IPS-11a (cell line): ENCODE results near the gene LZTS3.
"Not testable (repeated sequence)": the region's sequence is repeated elsewhere in the genome, so short reads cannot be mapped to it uniquely, and the experiment has no call there.

Experiments used
- H3K4me3 ChIP-seq: one replicate; pipeline ENCODE4 v1.5.1; 2013; ENCODE audit warnings: low read depth, low read length, control low read depth

The LZTS3 gene

GRCh38 chr20:3168079-3168828 is 5.1 kb downstream of the LZTS3 start:
- peak overlapping the region; percentile 51 for H3K4me3 ChIP-seq

- H3K4me3 ChIP-seq, result peak overlapping the region; percentile 51
These were observed 5.6 kb downstream of the LZTS3 start for GRCh38 chr20:3167738-3168078.

- no peak overlapping the region for H3K4me3 ChIP-seq
These were observed 6.4 kb downstream of the LZTS3 start for GRCh38 chr20:3166913-3167342.

- H3K4me3 ChIP-seq, result no peak overlapping the region
These were observed 6.9 kb downstream of the LZTS3 start for GRCh38 chr20:3166338-3166912.

- no peak overlapping the region for H3K4me3 ChIP-seq
These were observed 7.6 kb downstream of the LZTS3 start for GRCh38 chr20:3165473-3166337.

- H3K4me3 ChIP-seq, result no peak overlapping the region
These were observed 8.5 kb downstream of the LZTS3 start for GRCh38 chr20:3164763-3165410.

GRCh38 chr20:3164043-3164762 is 9.1 kb downstream of the LZTS3 start:
- H3K4me3 ChIP-seq, result no peak overlapping the region

GRCh38 chr20:3163099-3164042 is 10.0 kb downstream of the LZTS3 start:
- H3K4me3 ChIP-seq, result no peak overlapping the region

GRCh38 chr20:3162080-3162611 is 11.2 kb downstream of the LZTS3 start:
- no peak overlapping the region for H3K4me3 ChIP-seq

GRCh38 chr20:3161316-3162079 is 11.9 kb downstream of the LZTS3 start:
- H3K4me3 ChIP-seq, result no peak overlapping the region

- H3K4me3 ChIP-seq, result no peak overlapping the region
These were observed 12.9 kb downstream of the LZTS3 start for GRCh38 chr20:3160418-3160817.

GRCh38 chr20:3158968-3159431 is 14.3 kb downstream of the LZTS3 start:
- H3K4me3 ChIP-seq, result peak overlapping the region; percentile 97

GRCh38 chr20:3157817-3158216 is 15.5 kb downstream of the LZTS3 start:
- no peak overlapping the region for H3K4me3 ChIP-seq

GRCh38 chr20:3156811-3157619 is 16.3 kb downstream of the LZTS3 start:
- H3K4me3 ChIP-seq, result no peak overlapping the region

- H3K4me3 ChIP-seq, result not testable (repeated sequence)
These were observed 21.2 kb downstream of the LZTS3 start for GRCh38 chr20:3152057-3152644.

- H3K4me3 ChIP-seq, result no peak overlapping the region
These were observed 22.4 kb downstream of the LZTS3 start for GRCh38 chr20:3150908-3151307.

- no peak overlapping the region for H3K4me3 ChIP-seq
These were observed 26.5 kb downstream of the LZTS3 start for GRCh38 chr20:3146732-3147341.
